Neural cell (in vitro differentiated cells): ENCODE data around the gene FAM210A. TPM values are rescaled to one million over a fixed set of nuclear protein-coding genes. Genes with fewer than 3 reads are reported as not detected.

Experiments used
- H2AFZ ChIP-seq: fragments of 200-600, 300-800 bp; sonication (generic), shearing (Covaris generic); 2 replicates; pipeline ENCODE4 v1.6.0; 2014; ENCODE audit warnings: low read depth, mild to moderate bottlenecking, antibody characterized with exemption, low read length, moderate library complexity
- H3F3A ChIP-seq: fragments of 200-600 bp; shearing (Covaris generic); 2 replicates; pipeline ENCODE4 v1.6.1; 2016; ENCODE audit warnings: mild to moderate bottlenecking, moderate library complexity, mixed read lengths, antibody characterized with exemption, low read length; ENCODE audit not compliant: insufficient read depth, poor library complexity, severe bottlenecking
- H3K27ac ChIP-seq: fragments of 200-600, 300-800 bp; sonication (generic), shearing (Covaris generic); 2 replicates; pipeline ENCODE4 v1.5.1; 2014; ENCODE audit warnings: mild to moderate bottlenecking, low read length, moderate library complexity
- H3K27me3 ChIP-seq: fragments of 300-800, 200-600 bp; sonication (generic), shearing (Covaris generic); 2 replicates; pipeline ENCODE4 v1.6.0; 2014; ENCODE audit warnings: mild to moderate bottlenecking, low read depth, low read length, moderate library complexity; ENCODE audit not compliant: insufficient read depth
- H3K36me3 ChIP-seq: fragments of 300-800, 200-600 bp; sonication (generic), shearing (Covaris generic); 2 replicates; pipeline ENCODE4 v1.5.1; 2014; ENCODE audit warnings: mild to moderate bottlenecking, antibody characterized with exemption, low read length, moderate library complexity; ENCODE audit not compliant: insufficient read depth
- H3K4me2 ChIP-seq: fragments of 300-800, 200-600 bp; sonication (generic), shearing (Covaris generic); 2 replicates; pipeline ENCODE4 v1.6.0; 2014; ENCODE audit warnings: mild to moderate bottlenecking, low read length
- H3K4me3 ChIP-seq: fragments of 300-800, 200-600 bp; sonication (generic), shearing (Covaris generic); 2 replicates; pipeline ENCODE4 v1.5.1; 2014; ENCODE audit warnings: mild to moderate bottlenecking, low read length, moderate library complexity
- H3K79me2 ChIP-seq: fragments of 200-600 bp; shearing (Covaris generic); replicated peaks from 2 replicates; pipeline ENCODE4 v1.6.0; 2014; ENCODE audit warnings: mild to moderate bottlenecking, low read length, moderate library complexity; ENCODE audit not compliant: insufficient read depth
- H3K9ac ChIP-seq: fragments of 300-800, 200-600 bp; sonication (generic), shearing (Covaris generic); 2 replicates; pipeline ENCODE4 v1.6.1; 2016; ENCODE audit warnings: mild to moderate bottlenecking, low read length, mixed read lengths
- H3K9me2 ChIP-seq: fragments of 200-600 bp; shearing (Covaris generic); 2 replicates; pipeline ENCODE4 v1.6.1; 2016; ENCODE audit warnings: mild to moderate bottlenecking, low read length, mixed read lengths; ENCODE audit not compliant: insufficient read depth
- H3K9me3 ChIP-seq: fragments of 200-600, 300-800 bp; sonication (generic), shearing (Covaris generic); 2 replicates; pipeline ENCODE4 v1.6.1; 2016; ENCODE audit warnings: mild to moderate bottlenecking, mixed run types, low read length, moderate library complexity, mixed read lengths
- H4K20me1 ChIP-seq: fragments of 200-600 bp; shearing (Covaris generic); 2 replicates; pipeline ENCODE4 v1.6.1; 2016; ENCODE audit warnings: mild to moderate bottlenecking, mixed run types; ENCODE audit not compliant: insufficient read depth
- EP300 ChIP-seq: fragments of 450-650 bp; conservative IDR thresholded peaks from 2 replicates; pipeline ENCODE4 v1.6.1; 2014; ENCODE audit warnings: antibody characterized with exemption, mild to moderate bottlenecking, moderate library complexity; ENCODE audit not compliant: poor library complexity, severe bottlenecking
- EZH2 ChIP-seq: fragments of 200-600, 300-800 bp; shearing (Covaris generic), sonication (generic); IDR thresholded peaks from 2 replicates; pipeline ENCODE4 v1.6.1; 2014; ENCODE audit warnings: antibody characterized with exemption, low read length, borderline replicate concordance, mild to moderate bottlenecking; ENCODE audit not compliant: insufficient read depth, poor library complexity, severe bottlenecking
- MXI1 ChIP-seq: fragments of 450-650 bp; conservative IDR thresholded peaks from 2 replicates; pipeline ENCODE4 v1.6.1; 2014; ENCODE audit warnings: antibody characterized with exemption, mild to moderate bottlenecking; ENCODE audit not compliant: poor library complexity, severe bottlenecking
- POLR2AphosphoS5 ChIP-seq: IDR thresholded peaks from 2 replicates; pipeline ENCODE4 v1.6.1; 2012
- RAD21 ChIP-seq: fragments of 450-650 bp; conservative IDR thresholded peaks from 2 replicates; pipeline ENCODE4 v1.6.1; 2014; ENCODE audit warnings: antibody characterized with exemption, mild to moderate bottlenecking, moderate library complexity
- TAF1 ChIP-seq: IDR thresholded peaks from 2 replicates; pipeline ENCODE4 v1.6.1; 2012; ENCODE audit warnings: low read depth
- polyA plus RNA-seq: library from polyadenylated mRNA; depleted of rRNA; stranded (reverse); fragments of >200 nt; gene quantifications from 2 replicates; pipeline ENCODE4 v1.2.3, GENCODE V29; 2014
- TF ChIP-seq, protein P1 (sequence below): fragments of 450-650 bp; IDR thresholded peaks from 2 replicates; pipeline ENCODE4 v1.5.1; 2014; ENCODE audit warnings: antibody characterized with exemption, mild to moderate bottlenecking, moderate library complexity; ENCODE audit not compliant: poor library complexity, severe bottlenecking
- TF ChIP-seq, protein P2 (sequence below): IDR thresholded peaks from 2 replicates; pipeline ENCODE4 v1.6.1; 2012; ENCODE audit warnings: borderline replicate concordance

The FAM210A gene
- polyA plus RNA-seq, 1 donor from 2014 or later = 11.5 TPM

DNA sequence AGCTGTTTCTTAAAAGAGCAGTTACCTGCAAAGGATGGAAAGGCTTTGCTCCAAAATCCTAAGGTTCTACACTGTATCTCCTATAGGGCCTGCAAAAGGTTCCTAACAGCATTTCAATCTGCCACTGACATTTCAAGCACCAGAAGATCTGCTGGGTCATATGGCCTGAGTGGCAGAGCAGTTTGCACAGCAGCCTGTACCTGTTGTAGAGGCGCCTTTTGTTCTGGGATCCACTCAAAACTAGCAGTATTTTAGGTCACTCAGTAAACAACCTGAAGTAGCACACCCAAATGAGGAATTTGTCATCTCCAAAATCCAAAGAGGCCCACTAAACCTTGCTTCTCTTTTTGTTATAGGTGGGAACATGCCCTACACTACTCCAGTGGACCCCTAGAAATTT is 6.2 kb downstream of the FAM210A start:
- Histone ChIP-seq H3K4me3 (no peak overlapping the region), H3K79me2 (peaks cover 8% of the 10 kb centered on the region), H3K27me3 (no peaks in the 10 kb centered on the region), H3F3A (no peaks in the 10 kb centered on the region), H3K4me2 (no peak overlapping the region), H3K36me3 (peaks cover 6% of the 10 kb centered on the region), H3K27ac (no peak overlapping the region), H2AFZ (no peak overlapping the region), H3K9me3 (no peaks in the 10 kb centered on the region), H4K20me1 (no peaks in the 10 kb centered on the region), H3K9me2 (no peaks in the 10 kb centered on the region), H3K9ac (no peak overlapping the region)
- no peak for TF ChIP-seq POLR2AphosphoS5
- TF ChIP-seq RAD21 = no peak
- TF ChIP-seq MXI1 = no peak
- no peak for TF ChIP-seq EP300
- TF ChIP-seq EZH2 = no peak
- TF ChIP-seq, protein P1, sequence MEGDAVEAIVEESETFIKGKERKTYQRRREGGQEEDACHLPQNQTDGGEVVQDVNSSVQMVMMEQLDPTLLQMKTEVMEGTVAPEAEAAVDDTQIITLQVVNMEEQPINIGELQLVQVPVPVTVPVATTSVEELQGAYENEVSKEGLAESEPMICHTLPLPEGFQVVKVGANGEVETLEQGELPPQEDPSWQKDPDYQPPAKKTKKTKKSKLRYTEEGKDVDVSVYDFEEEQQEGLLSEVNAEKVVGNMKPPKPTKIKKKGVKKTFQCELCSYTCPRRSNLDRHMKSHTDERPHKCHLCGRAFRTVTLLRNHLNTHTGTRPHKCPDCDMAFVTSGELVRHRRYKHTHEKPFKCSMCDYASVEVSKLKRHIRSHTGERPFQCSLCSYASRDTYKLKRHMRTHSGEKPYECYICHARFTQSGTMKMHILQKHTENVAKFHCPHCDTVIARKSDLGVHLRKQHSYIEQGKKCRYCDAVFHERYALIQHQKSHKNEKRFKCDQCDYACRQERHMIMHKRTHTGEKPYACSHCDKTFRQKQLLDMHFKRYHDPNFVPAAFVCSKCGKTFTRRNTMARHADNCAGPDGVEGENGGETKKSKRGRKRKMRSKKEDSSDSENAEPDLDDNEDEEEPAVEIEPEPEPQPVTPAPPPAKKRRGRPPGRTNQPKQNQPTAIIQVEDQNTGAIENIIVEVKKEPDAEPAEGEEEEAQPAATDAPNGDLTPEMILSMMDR = no peak

DNA sequence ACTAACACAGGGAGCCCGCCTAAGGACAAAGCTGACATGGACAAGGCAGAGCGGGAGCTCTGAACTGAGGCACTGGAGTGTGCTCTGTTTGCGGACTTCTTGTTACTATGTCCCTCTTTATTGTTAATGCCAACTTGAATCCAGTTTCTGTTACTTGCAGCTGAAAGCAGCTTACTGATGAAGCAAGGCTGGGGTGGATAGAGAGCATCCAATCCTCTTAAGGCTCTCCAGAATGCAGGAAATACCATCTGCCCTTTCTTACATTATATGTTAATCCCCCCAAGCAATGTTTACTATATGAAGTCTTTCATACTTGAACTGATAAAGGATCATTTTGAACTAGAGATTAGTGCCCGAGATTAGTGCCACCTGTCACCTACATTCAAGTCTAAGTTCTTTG is 9.4 kb downstream of the FAM210A start:
- TF ChIP-seq, protein P1 = no peak
- no peak for TF ChIP-seq EZH2
- no peak for TF ChIP-seq RAD21
- TF ChIP-seq TAF1 = no peak
- no peak for TF ChIP-seq EP300
- TF ChIP-seq, protein P2, sequence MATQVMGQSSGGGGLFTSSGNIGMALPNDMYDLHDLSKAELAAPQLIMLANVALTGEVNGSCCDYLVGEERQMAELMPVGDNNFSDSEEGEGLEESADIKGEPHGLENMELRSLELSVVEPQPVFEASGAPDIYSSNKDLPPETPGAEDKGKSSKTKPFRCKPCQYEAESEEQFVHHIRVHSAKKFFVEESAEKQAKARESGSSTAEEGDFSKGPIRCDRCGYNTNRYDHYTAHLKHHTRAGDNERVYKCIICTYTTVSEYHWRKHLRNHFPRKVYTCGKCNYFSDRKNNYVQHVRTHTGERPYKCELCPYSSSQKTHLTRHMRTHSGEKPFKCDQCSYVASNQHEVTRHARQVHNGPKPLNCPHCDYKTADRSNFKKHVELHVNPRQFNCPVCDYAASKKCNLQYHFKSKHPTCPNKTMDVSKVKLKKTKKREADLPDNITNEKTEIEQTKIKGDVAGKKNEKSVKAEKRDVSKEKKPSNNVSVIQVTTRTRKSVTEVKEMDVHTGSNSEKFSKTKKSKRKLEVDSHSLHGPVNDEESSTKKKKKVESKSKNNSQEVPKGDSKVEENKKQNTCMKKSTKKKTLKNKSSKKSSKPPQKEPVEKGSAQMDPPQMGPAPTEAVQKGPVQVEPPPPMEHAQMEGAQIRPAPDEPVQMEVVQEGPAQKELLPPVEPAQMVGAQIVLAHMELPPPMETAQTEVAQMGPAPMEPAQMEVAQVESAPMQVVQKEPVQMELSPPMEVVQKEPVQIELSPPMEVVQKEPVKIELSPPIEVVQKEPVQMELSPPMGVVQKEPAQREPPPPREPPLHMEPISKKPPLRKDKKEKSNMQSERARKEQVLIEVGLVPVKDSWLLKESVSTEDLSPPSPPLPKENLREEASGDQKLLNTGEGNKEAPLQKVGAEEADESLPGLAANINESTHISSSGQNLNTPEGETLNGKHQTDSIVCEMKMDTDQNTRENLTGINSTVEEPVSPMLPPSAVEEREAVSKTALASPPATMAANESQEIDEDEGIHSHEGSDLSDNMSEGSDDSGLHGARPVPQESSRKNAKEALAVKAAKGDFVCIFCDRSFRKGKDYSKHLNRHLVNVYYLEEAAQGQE = no peak

More for the DNA sequence above, 9.4 kb downstream of the FAM210A start:
- no peak overlapping the region for H3K4me3 ChIP-seq
- H3K79me2 ChIP-seq = no peaks in the 10 kb centered on the region
- no peaks in the 10 kb centered on the region for H4K20me1 ChIP-seq
- no peak overlapping the region for H3K4me2 ChIP-seq
- H3K36me3 ChIP-seq = peaks cover 6% of the 10 kb centered on the region
- no peak overlapping the region for H3K9ac ChIP-seq
- H3K27me3 ChIP-seq = no peaks in the 10 kb centered on the region
- H3K27ac ChIP-seq = no peak overlapping the region
- no peaks in the 10 kb centered on the region for H3K9me2 ChIP-seq
- no peaks in the 10 kb centered on the region for H3K9me3 ChIP-seq
- H3F3A ChIP-seq = no peaks in the 10 kb centered on the region
- H2AFZ ChIP-seq = no peak overlapping the region
